ENCODE data around the gene SLC4A8. TPM values are rescaled to one million over a fixed set of nuclear protein-coding genes. Genes with fewer than 3 reads are reported as not detected.

Gene SLC4A8
- polyA plus RNA-seq, 2 of the 4 experiments (the other 2 are of a cell fraction): 1.1 to 2.3 TPM

GRCh38 chr12:51504851-51505250 is 80.2 kb downstream of the SLC4A8 start:
- FAIRE-seq (no peak), ATAC-seq (no peak), DNase-seq (ENCODE audit: low read depth in 1 of 2, low spot score in 1 of 2) (no peak)
- Histone ChIP-seq H3K9me3 (no peaks in the 10 kb centered on the region), H3K4me3 (no peak overlapping the region), H3K4me2 (no peak overlapping the region), H3K4me1 (no peaks in the 10 kb centered on the region), H3K27ac (no peak overlapping the region)
- CTCF ChIA-PET: interaction anchor here (0.6 to 1.4 kb wide), 2 partner anchors 38 to 106 kb away, joined by 3 to 4 read pairs; no protein-coding TSS in a partner anchor
- POLR2A ChIA-PET: no interaction called here
- 53% methylated on average over 3 of the region's 3 CpGs for WGBS (ENCODE audit: missing lambda C conversion rate)
- TF ChIP-seq RARB (CRISPR knock-in tag; IDR thresholded peaks at IDR 0.05): no peak
- TF ChIP-seq BHLHE40 (IDR thresholded peaks at IDR 0.05; ENCODE audit: low read depth, low read length): no peak

- FAIRE-seq: no peak
- Histone ChIP-seq H3K27ac (no peak overlapping the region), H3K4me1 (no peaks in the 10 kb centered on the region), H3K4me2 (no peak overlapping the region), H3K4me3 (no peak overlapping the region), H3K9me3 (no peaks in the 10 kb centered on the region)
- no peak for TF ChIP-seq HOXB13 (CRISPR knock-in tag; IDR thresholded peaks at IDR 0.05; ENCODE audit: low read depth)
- TF ChIP-seq BHLHE40 (IDR thresholded peaks at IDR 0.05; ENCODE audit: low read depth, low read length): no peak
- no peak for TF ChIP-seq FOSL2 (IDR thresholded peaks at IDR 0.05)
- no peak for TF ChIP-seq FOSL2 (CRISPR knock-in tag; IDR thresholded peaks at IDR 0.05)
- no peak for TF ChIP-seq CBX8 (IDR thresholded peaks at IDR 0.05)
- no peak for TF ChIP-seq ZC3H11A (IDR thresholded peaks at IDR 0.05)
- TF ChIP-seq RARB (CRISPR knock-in tag; IDR thresholded peaks at IDR 0.05): no peak
- no peak for TF ChIP-seq GATA3 (IDR thresholded peaks at IDR 0.05; ENCODE audit: borderline replicate concordance)
- TF ChIP-seq CTCF (IDR thresholded peaks at IDR 0.05): no peak
- TF ChIP-seq KDM1A (IDR thresholded peaks at IDR 0.05; ENCODE audit: low read depth): no peak
- no peak for TF ChIP-seq MAZ (IDR thresholded peaks at IDR 0.05; ENCODE audit: borderline replicate concordance, low read depth, low read length)
- TF ChIP-seq RCOR1 (IDR thresholded peaks at IDR 0.05; ENCODE audit: low read depth, low read length): no peak
- TF ChIP-seq NR3C1 (IDR thresholded peaks at IDR 0.05): no peak
- TF ChIP-seq ZFP36 (IDR thresholded peaks at IDR 0.05; ENCODE audit: borderline replicate concordance, partially characterized antibody): no peak
- no peak for TF ChIP-seq ESRRA (IDR thresholded peaks at IDR 0.05; ENCODE audit: borderline replicate concordance, low read length)
- no peak for TF ChIP-seq FOXS1 (CRISPR knock-in tag; IDR thresholded peaks at IDR 0.05)
- no peak for TF ChIP-seq ELK1 (IDR thresholded peaks at IDR 0.05; ENCODE audit: low read depth, low read length)
- no peak for TF ChIP-seq E2F6 (IDR thresholded peaks at IDR 0.05; ENCODE audit: borderline replicate concordance, low read depth)
- WGBS (ENCODE audit: missing lambda C conversion rate): 44% methylated on average over 6 of the region's 6 CpGs
- ChIA-PET CTCF (interaction anchor here (1.4 kb wide), 1 partner anchor 38 kb away, joined by 4 read pairs; no protein-coding TSS in a partner anchor), POLR2A (no interaction called here)
- ATAC-seq: no peak
- no peak for DNase-seq (ENCODE audit: low read depth in 1 of 2, low spot score in 1 of 2)
Measured at GRCh38 chr12:51505360-51506105, 80.9 kb downstream of the SLC4A8 start.

- FAIRE-seq: no peak
- Histone ChIP-seq H3K9me3 (no peaks in the 10 kb centered on the region), H3K4me1 (no peaks in the 10 kb centered on the region), H3K27ac (no peak overlapping the region), H3K4me3 (no peak overlapping the region), H3K4me2 (no peak overlapping the region)
- DNase-seq (ENCODE audit: low read depth in 1 of 2, low spot score in 1 of 2): no peak
- POLR2A ChIA-PET: no interaction called here
- CTCF ChIA-PET: interaction anchor here (0.6 kb wide), 1 partner anchor 421 kb away, joined by 4 read pairs; no protein-coding TSS in a partner anchor
- no peak for ATAC-seq
- 68% methylated on average over 6 of the region's 6 CpGs for WGBS (ENCODE audit: missing lambda C conversion rate)
- no peak for TF ChIP-seq RAD21 (conservative IDR thresholded peaks at IDR 0.05 in 1 of 2, IDR thresholded peaks at IDR 0.05 in 1 of 2)
- no peak for TF ChIP-seq FOSL2 (IDR thresholded peaks at IDR 0.05)
- TF ChIP-seq FOSL2 (CRISPR knock-in tag; IDR thresholded peaks at IDR 0.05): no peak
- TF ChIP-seq CBX8 (IDR thresholded peaks at IDR 0.05): no peak
- TF ChIP-seq ZFP36 (IDR thresholded peaks at IDR 0.05; ENCODE audit: borderline replicate concordance, partially characterized antibody): no peak
- no peak for TF ChIP-seq EHMT2 (IDR thresholded peaks at IDR 0.05; ENCODE audit: low read depth)
- TF ChIP-seq SREBF2 (IDR thresholded peaks at IDR 0.05): no peak
- TF ChIP-seq ATOH8 (CRISPR knock-in tag; IDR thresholded peaks at IDR 0.05; ENCODE audit: low read depth): no peak
- TF ChIP-seq MAZ (IDR thresholded peaks at IDR 0.05; ENCODE audit: borderline replicate concordance, low read depth, low read length): no peak
- TF ChIP-seq HOXB13 (CRISPR knock-in tag; IDR thresholded peaks at IDR 0.05; ENCODE audit: low read depth): no peak
- TF ChIP-seq NPAS2 (CRISPR knock-in tag; IDR thresholded peaks at IDR 0.05; ENCODE audit: borderline replicate concordance): no peak
- no peak for TF ChIP-seq RARB (CRISPR knock-in tag; IDR thresholded peaks at IDR 0.05)
- TF ChIP-seq BHLHE40 (IDR thresholded peaks at IDR 0.05; ENCODE audit: low read depth, low read length): no peak
- TF ChIP-seq FOSB (CRISPR knock-in tag; IDR thresholded peaks at IDR 0.05): no peak
- TF ChIP-seq RCOR1 (IDR thresholded peaks at IDR 0.05; ENCODE audit: low read depth, low read length): no peak
- no peak for TF ChIP-seq NR3C1 (IDR thresholded peaks at IDR 0.05)
- no peak for TF ChIP-seq JUNB (IDR thresholded peaks at IDR 0.05)
- no peak for TF ChIP-seq USF2 (IDR thresholded peaks at IDR 0.05)
- no peak for TF ChIP-seq NFE2L2 (conservative IDR thresholded peaks at IDR 0.05; ENCODE audit: low read length)
- TF ChIP-seq HDAC2 (IDR thresholded peaks at IDR 0.05): no peak
Measured at GRCh38 chr12:51507178-51507577, 82.5 kb downstream of the SLC4A8 start.
